ENCODE measurements around the gene NEK7.
"Not testable (repeated sequence)": the region's sequence is repeated elsewhere in the genome, so short reads cannot be mapped to it uniquely, and the experiment has no call there.

NEK7 gene

GRCh38 chr1:198304431-198304830 is 147.6 kb downstream of the NEK7 start:
- no peak for FAIRE-seq

DNA sequence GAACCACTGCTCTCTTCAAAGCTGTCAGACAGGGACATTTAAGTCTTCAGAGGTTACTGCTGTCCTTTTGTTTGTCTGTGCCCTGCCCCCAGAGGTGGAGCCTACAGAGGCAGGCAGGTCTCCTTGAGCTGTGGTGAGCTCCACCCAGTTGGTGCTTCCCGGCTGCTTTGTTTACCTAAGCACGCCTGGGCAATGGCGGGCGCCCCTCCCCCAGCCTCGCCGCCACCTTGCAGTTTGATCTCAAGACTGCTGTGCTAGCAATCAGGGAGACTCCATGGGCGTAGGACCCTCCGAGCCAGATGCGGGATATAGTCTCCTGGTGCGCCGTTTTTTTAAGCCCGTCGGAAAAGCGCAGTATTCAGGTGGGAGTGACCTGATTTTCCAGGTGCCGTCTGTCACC is 158.0 kb downstream of the NEK7 start:
- DNase-seq (ENCODE audit: insufficient read length); FAIRE-seq: not testable (repeated sequence)

More at GRCh38 chr1:198304431-198304830, 147.6 kb downstream of the NEK7 start:
- no peak for TF ChIP-seq POLR2A (IDR thresholded peaks at IDR 0.05; ENCODE audit: low read depth, low read length)
- TF ChIP-seq TAF1 (IDR thresholded peaks at IDR 0.05; ENCODE audit: borderline replicate concordance, low read depth, low read length) = no peak
- no peak for TF ChIP-seq POLR2AphosphoS5 (IDR thresholded peaks at IDR 0.05; ENCODE audit: low read depth, low read length)
- DNase-seq (ENCODE audit: insufficient read length) = no peak

GRCh38 chr1:198315331-198315730 is 158.5 kb downstream of the NEK7 start:
- not testable (repeated sequence) for FAIRE-seq

GRCh38 chr1:198316546-198317100 is 159.8 kb downstream of the NEK7 start:
- TF ChIP-seq TAF1 (IDR thresholded peaks at IDR 0.05; ENCODE audit: borderline replicate concordance, low read depth, low read length) (no peak), POLR2AphosphoS5 (IDR thresholded peaks at IDR 0.05; ENCODE audit: low read depth, low read length) (no peak), POLR2A (IDR thresholded peaks at IDR 0.05; ENCODE audit: low read depth, low read length) (no peak)
- no peak for DNase-seq (ENCODE audit: insufficient read length)
- no peak for FAIRE-seq

More at GRCh38 chr1:198315331-198315730, 158.5 kb downstream of the NEK7 start:
- not testable (repeated sequence) for DNase-seq (ENCODE audit: insufficient read length)

DNA sequence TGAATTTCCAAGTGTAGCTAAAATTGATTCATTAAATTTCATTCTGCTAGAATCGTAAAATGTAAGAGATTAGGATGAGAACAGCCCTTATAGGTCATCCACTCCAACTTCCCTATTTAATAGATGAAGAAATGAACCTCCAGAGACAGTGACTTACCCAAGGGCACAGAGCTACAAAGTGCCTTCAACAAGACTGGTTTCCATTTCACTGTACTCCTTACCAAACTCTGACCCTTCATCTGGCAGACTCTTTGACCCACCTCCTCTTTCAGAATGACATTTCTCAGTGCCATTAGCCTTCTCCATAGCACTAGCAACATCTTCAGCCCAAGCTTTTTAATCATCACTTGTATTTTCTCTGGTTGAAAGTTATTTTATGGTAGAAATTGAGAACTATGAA is 161.3 kb downstream of the NEK7 start:
- DNase-seq (ENCODE audit: insufficient read length) (no peak), FAIRE-seq (no peak)
- no peak for TF ChIP-seq POLR2AphosphoS5 (IDR thresholded peaks at IDR 0.05; ENCODE audit: low read depth, low read length)
- no peak for TF ChIP-seq TAF1 (IDR thresholded peaks at IDR 0.05; ENCODE audit: borderline replicate concordance, low read depth, low read length)
- no peak for TF ChIP-seq POLR2A (IDR thresholded peaks at IDR 0.05; ENCODE audit: low read depth, low read length)

GRCh38 chr1:198320759-198321158 is 164.0 kb downstream of the NEK7 start:
- DNase-seq (ENCODE audit: insufficient read length) = no peak
- TF ChIP-seq POLR2A (IDR thresholded peaks at IDR 0.05; ENCODE audit: low read depth, low read length) (no peak), POLR2AphosphoS5 (IDR thresholded peaks at IDR 0.05; ENCODE audit: low read depth, low read length) (no peak), TAF1 (IDR thresholded peaks at IDR 0.05; ENCODE audit: borderline replicate concordance, low read depth, low read length) (no peak)
- no peak for FAIRE-seq

- FAIRE-seq (no peak), DNase-seq (ENCODE audit: insufficient read length) (no peak)
- TF ChIP-seq POLR2AphosphoS5 (IDR thresholded peaks at IDR 0.05; ENCODE audit: low read depth, low read length) = no peak
- no peak for TF ChIP-seq POLR2A (IDR thresholded peaks at IDR 0.05; ENCODE audit: low read depth, low read length)
- no peak for TF ChIP-seq TAF1 (IDR thresholded peaks at IDR 0.05; ENCODE audit: borderline replicate concordance, low read depth, low read length)
Measured at GRCh38 chr1:198326232-198326631, 169.4 kb downstream of the NEK7 start.

- DNase-seq (ENCODE audit: insufficient read length) (no peak), FAIRE-seq (no peak)
- TF ChIP-seq POLR2AphosphoS5 (IDR thresholded peaks at IDR 0.05; ENCODE audit: low read depth, low read length) (no peak), POLR2A (IDR thresholded peaks at IDR 0.05; ENCODE audit: low read depth, low read length) (no peak), TAF1 (IDR thresholded peaks at IDR 0.05; ENCODE audit: borderline replicate concordance, low read depth, low read length) (no peak)
Measured at GRCh38 chr1:198326915-198327314, 170.1 kb downstream of the NEK7 start.

DNA sequence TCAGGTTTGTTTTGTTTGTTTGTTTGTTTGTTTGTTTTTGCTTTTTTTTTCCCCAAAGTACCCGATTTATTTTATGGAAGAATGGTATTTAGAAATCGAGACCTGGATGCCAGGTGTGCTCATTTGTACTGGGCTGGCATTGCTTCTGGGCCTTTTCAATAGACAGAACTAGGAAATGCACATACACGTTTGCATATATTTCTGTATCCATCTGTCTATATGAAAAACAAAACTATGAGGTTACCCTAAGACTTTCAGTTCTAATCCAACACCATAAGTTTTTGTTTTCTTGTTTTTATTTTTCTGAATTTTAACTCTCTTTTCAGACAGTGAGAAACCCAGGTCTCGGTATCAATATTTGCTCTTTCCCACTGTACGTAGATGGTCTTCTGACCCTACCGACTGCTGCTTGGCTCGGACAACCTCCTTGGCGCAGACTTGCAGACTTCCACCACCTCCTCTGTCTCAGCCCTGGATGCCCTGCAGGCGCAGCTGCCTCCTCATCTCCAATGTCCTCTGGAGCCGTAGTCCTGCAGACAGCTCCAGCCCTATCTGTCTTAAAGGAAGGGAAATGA is 171.7 kb downstream of the NEK7 start:
- DNase-seq (ENCODE audit: insufficient read length) = no peak
- FAIRE-seq = no peak
- TF ChIP-seq TAF1 (IDR thresholded peaks at IDR 0.05; ENCODE audit: borderline replicate concordance, low read depth, low read length) (no peak), POLR2AphosphoS5 (IDR thresholded peaks at IDR 0.05; ENCODE audit: low read depth, low read length) (no peak), POLR2A (IDR thresholded peaks at IDR 0.05; ENCODE audit: low read depth, low read length) (no peak)

GRCh38 chr1:198330982-198331615 is 174.3 kb downstream of the NEK7 start:
- TF ChIP-seq POLR2AphosphoS5 (IDR thresholded peaks at IDR 0.05; ENCODE audit: low read depth, low read length) = no peak
- TF ChIP-seq TAF1 (IDR thresholded peaks at IDR 0.05; ENCODE audit: borderline replicate concordance, low read depth, low read length) = no peak
- no peak for TF ChIP-seq POLR2A (IDR thresholded peaks at IDR 0.05; ENCODE audit: low read depth, low read length)
- no peak for DNase-seq (ENCODE audit: insufficient read length)
- no peak for FAIRE-seq

GRCh38 chr1:198333744-198334143 is 176.9 kb downstream of the NEK7 start:
- TF ChIP-seq POLR2AphosphoS5 (IDR thresholded peaks at IDR 0.05; ENCODE audit: low read depth, low read length) = no peak
- TF ChIP-seq TAF1 (IDR thresholded peaks at IDR 0.05; ENCODE audit: borderline replicate concordance, low read depth, low read length) = no peak
- no peak for TF ChIP-seq POLR2A (IDR thresholded peaks at IDR 0.05; ENCODE audit: low read depth, low read length)
- DNase-seq (ENCODE audit: insufficient read length) (no peak), FAIRE-seq (no peak)

DNA sequence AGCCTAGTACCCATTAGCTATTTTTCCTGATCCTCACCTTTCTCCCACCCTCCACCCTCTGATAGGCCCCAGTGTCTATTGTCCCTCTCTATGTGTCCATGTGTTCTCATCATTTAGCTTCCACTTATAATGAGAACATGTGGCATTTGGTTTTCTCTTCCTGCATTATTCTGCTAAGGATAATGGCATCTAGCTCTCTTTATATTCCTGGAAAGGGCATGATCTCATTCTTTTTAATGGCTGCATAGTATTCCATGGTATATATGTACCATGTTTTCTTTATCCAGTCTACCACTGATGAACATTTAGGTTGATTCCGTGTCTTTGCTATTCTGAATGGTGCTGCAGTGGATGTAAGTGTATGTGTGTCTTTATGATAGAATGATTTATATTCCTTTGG is 178.9 kb downstream of the NEK7 start:
- no peak for FAIRE-seq
- DNase-seq (ENCODE audit: insufficient read length) = no peak
- TF ChIP-seq POLR2AphosphoS5 (IDR thresholded peaks at IDR 0.05; ENCODE audit: low read depth, low read length) = no peak
- no peak for TF ChIP-seq POLR2A (IDR thresholded peaks at IDR 0.05; ENCODE audit: low read depth, low read length)
- no peak for TF ChIP-seq TAF1 (IDR thresholded peaks at IDR 0.05; ENCODE audit: borderline replicate concordance, low read depth, low read length)

Data from GM12892 (cell line).